CD4-positive, alpha-beta T cell treated with Interleukin-15 for 4 hours (primary cell): ENCODE measurements around the gene ADARB1.
"Not testable (repeated sequence)": the region's sequence is repeated elsewhere in the genome, so short reads cannot be mapped to it uniquely, and the experiment has no call there.

Source experiments
- DNase-seq: peaks from one replicate; pipeline ENCODE4 v3.0.0-alpha.2; 2020; ENCODE audit warnings: low spot score

The ADARB1 gene

DNA sequence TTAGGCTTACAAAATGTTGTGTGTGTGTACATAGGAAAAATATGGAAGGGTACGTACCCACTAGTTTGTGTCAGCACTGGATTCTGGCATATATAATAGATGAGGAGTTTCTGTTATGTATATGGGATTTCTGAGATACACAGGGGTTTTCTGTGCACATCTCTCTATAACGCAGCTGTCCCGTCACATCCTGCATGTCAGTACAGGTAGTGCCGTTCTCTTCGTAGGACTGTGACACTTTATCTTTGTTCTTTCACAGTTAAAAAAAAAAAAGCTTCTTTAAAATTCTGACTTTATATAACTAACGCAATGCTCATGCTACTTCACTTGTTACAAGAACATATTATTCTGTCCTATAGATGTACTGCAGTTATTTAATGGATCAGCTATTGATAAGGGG lies 42.9 kb downstream of the ADARB1 start:
- no peak for DNase-seq

DNA sequence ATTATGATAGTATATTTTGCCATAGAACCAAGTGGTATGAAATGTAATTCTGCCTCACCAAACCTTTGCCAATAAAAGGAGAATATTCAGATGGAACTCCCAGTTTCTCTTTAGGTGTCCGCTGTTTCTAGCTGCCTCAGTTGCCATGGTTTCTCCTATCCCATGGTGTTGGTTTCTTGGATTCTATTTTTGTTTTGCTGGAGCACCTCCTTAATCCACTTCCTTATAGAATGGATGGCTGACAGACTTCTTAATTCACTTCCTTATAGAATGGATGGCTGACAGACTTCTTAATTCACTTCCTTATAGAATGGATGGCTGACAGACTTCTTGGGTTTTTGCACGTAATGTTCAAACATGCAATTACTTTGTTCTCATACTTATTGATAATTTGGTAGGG lies 43.7 kb downstream of the ADARB1 start:
- DNase-seq = no peak

DNA sequence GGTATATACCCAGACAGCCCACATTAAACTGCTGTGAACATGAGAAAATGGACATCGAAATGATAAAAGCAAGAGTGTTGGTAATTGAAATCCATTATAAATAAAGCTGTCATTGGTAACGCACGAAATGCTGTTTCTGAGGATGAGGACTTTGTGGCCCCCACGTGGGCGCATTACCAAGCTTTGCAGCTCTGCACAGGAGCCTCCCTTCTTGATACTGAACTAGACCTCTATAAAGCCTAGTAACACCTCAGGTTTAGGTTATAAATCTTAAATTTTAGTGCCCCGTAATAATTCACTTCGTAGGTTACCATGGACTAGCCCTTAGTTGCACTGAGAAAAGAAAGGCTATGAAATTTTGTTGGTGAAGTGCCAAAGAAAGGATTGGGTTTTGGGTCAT lies 45.4 kb downstream of the ADARB1 start:
- DNase-seq = no peak

DNA sequence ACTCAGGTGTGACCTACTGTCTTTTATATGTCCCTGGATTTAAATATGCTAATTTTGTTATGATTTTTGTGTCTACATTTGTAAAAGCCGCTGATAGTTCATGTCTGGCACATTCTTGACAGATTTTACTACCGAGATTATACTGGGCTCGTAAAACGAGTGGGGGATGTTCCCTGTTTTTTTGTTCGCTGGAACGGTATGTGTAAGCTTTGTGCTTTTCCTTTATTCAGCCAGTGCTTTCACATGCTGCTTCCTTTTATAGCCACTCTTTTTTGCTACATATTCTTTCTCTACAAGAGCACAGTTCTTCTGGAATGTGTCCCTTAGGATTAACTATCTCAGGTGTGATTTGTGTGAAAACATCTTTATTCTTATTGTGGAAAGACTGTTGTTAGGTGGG lies 46.6 kb downstream of the ADARB1 start:
- DNase-seq = no peak

DNA sequence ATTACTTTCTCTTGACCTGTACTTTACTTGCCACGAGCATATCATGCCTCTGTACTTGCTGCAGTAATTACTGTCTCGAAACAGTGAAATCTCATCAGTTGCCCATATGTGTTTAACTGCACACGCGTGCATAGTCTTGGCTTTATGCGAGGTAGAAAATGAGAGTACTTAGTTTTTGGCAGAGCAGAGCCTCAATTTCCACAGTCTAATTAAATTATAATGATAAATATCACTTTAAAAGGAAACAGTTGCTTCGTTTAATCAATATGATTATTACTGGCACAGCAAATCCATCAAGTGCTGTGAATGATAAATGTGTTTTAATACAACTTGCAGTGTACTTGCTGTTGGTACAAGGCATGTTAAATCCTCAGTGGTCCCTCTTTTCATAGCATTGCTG lies 47.6 kb downstream of the ADARB1 start:
- DNase-seq = no peak

DNA sequence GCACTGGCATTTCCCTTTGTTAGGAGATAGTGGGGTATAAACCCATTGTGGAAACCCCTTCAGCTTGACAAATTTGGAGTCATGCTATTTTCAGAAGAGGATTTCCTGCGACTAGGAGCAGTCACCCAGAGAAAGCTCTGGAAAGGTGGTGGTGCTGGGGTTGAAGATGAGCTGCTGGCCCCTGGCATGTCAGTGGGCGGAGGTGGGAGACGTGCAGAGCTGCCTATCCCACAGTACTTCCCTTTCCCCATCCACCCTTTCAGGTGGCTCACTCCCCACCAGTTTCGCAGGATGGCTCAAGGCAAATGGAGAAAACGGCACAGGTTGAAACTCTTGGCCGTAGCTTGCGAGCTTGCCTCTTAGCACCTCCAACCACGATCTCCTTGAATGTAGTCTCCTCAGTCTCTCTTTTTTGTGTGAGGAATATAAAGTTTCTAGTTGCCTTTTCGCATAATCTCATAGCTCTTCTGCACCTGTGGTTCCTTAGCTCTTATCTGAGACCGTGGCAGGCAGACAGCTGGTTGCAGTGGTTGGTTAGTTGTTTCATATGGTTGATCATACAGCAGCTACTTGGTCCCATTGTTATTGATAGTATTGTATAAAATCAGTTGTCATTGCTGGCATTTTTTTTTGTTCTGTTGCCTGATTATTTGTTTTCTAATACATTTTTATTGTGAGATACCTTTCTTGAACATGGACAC lies 48.2 kb downstream of the ADARB1 start:
- DNase-seq = no peak

DNA sequence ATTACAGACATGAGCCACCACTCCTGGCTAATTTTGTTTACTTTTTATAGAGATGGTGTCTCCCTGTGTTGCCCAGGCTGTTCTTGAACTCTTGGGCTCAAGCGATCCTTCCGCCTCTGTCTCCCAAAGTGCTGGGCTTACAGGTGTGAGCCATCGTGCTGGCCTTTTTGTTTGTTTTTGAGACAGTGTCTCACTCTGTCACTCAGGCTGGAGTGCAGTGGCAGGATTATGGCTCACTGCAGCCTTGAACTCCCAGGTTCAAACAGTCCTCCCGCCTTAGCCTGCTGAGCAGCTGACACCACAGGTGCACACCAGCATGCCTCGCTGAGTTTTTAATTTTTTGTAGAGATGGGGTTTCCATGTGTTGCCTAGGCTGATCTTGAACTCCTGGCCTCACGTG lies 49.1 kb downstream of the ADARB1 start:
- DNase-seq = no peak

DNA sequence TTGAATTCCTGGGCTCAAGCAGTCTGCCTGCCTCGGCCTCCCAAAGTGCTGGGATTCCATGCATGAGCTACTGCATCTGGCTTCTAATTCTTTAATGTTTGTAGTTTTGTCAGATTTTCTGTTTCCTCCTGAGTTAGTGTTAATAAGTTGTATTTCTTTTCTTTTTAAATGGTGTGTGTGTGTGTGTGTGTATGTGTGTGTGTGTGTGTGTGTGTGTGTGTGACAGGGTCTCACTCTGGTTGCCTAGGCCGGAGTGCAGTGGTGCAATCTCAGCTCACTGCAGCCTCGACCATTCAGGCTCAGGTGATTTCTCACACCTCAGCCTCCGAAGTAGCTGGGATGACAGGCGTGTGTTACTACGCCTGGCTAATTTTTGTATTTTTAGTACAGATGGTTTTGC lies 50.2 kb downstream of the ADARB1 start:
- no peak for DNase-seq

DNA sequence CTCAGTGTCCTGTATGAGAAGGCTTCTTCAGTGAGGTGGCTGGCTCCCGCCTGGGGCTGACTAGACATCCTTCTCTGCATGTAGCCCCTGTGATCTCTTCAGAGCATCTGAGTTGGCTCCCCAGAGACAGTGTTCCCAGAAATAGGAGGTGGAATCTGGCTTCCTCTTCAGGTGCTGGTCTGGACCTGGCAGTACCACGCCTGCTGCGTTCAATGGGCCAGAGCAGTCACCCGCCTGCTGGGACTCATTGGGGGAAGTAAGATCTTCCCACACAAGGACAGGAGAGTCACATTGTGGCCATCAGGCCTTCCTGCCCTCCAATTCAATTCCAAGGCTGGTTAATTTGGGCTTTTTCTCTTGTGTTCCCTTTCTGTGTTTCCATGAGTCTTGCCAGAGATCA lies 51.0 kb downstream of the ADARB1 start:
- no peak for DNase-seq

DNA sequence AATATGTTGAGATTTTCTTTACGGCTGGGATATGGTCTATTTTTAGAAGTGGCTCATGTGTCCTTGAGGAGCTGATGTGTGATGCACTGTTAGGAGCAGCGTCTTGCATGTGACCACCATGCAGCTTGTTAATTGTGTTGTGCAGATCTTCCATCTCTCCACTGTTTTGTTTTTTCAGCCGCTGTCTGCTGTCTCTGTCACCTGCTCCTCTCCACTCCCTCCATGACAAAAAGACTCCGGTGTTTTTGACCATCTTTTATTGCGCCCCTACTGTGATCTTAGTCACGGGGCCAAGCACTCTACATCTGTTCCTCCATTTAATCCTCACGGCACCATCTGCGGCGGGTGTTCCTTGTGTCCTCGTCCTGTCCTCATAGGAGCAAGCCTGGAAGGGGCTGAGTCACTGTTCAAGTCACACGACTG lies 51.8 kb downstream of the ADARB1 start:
- DNase-seq = no peak

DNA sequence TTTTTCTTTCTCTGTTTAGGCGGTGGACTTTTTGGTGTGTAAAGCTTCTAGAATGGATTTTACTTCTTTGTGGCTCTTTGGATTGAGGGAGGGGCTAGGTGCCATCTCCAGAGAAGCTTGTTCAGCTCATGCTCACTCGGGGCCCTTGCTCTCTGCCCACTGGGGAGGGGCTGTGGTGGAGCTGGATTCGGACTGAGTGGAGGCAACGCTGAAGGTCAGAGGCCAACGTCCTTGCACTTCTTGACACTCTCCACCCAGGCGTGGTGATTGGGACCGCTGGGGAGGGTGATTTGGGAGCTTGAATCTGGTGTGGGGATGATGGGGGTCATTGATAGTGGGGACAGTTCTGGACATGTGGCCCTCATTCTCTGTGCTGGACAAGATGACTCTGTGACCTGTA lies 52.6 kb downstream of the ADARB1 start:
- no peak for DNase-seq

DNA sequence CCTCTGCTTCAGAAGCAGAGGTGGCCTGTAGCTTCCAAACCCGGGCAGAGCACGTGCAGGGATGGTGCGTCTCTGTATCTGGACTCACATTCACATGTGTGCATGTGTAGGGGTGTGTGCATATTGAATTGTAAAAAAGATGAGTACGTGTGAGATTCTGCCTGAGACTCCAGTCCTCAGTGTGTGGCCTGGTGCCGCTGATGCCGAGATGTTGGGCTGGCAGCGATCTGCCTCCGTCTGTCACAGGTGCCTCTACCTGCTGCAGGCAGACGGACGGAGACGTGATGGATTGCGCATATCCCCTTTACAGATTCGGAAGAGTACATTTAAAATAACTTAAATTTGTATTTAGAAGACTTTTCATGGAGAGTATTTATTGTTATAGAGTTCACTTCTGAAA lies 53.6 kb downstream of the ADARB1 start:
- DNase-seq = no peak

DNA sequence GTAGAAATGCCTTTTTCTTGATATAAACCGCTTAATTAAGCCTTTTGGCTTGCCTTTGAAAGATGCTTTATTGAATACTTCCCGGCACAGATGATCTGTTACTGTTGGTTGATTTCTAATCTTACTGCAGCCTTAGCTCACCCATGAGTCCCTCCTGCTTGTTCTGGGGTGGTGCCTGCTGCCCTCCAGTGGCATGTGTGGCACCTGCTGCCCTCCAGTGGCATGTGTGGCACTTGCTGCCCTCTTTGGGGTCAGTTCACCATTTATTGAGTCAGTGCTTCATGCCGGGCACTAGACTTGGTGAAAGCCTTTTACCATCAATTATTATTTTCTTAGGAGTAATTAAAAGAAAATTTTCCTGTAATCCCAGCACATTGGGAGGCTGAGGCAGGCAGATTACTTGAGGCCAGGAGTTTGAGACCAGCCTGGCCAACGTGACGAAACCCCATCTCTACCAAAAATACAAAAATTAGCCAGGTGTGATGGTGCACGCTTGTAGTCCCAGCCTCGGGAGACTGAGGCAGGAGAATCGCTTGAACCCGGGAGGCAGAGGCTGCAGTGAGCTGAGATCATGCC lies 54.3 kb downstream of the ADARB1 start:
- peak; percentile 84 for DNase-seq

DNA sequence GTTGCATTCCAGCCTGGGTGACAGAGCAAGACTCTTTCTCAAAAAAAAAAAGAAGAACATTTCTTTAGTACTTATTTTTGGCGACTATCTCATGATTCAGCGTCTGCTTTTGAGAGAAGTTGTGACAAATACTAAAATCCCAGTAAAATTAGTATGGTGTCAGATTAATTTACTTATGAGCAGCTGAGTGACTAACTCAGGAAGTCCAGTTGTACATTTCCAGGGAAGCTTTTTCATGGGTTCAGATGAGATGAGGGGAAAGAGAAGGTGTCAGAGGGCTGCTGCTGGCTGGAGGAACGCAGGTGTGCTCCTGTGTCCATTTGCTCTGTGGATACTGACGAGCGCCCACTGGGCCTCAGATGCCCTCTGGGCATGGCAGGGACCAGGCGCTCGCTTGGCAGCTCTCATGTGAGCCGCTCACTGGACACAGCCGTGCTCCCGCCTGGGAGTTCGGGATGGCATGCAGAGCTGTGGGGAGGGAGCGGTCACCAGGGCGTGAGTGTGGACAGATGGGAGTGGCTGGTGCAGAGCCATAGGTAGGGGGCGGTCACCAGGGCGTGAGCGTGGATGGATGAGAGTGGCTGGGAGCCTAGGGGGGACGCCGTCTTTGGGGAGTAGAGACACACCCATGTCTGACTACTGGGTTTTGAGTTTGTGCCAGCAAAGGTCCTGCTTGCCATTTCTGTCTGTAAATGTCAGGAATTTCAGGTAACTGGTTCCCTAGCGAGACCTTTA lies 55.0 kb downstream of the ADARB1 start:
- DNase-seq = no peak

DNA sequence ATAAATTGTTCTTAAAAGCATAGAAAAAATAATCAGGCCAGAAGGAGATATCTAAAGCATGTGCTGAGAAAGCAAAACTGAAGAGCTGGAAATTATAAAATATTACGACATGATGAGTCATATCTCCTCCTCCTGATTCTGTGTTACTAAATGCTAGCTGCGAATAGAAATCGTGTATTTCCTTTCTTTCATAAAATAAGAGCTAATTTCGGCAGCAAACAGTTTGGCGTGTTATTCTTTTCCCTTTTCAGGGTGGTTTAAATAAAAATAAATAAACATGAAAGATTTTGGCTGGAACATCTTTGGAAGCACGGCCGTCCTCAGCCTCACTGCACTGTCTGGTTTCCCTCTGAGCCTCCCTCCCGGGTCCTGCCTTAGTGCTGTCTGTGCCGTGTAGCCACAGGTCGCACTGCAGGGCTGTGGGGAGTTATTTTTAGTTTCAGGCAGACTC lies 56.0 kb downstream of the ADARB1 start:
- no peak for DNase-seq

DNA sequence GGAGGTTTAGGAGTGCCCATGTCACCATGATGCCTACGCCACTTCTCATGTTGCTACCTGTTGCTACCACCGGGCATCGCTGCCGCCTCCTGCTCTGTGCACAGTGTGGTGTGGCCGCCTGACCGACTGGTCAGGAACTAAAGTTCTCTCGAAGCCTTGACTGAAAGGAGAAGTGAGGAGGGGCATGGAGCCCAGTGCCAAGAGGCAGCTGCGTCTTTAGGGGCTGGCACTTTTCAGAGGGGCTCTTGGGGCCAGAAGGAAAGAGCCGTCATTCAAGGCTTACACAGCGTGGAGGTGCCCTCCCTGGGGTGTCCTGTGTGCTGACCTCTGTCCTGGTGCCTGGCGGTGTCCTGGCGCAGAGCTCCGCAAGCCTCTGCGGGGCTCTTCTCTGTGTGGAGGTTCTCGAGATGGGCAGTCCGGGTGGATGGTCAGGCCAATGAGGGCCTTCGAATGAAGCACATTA lies 57.2 kb downstream of the ADARB1 start:
- DNase-seq = no peak

DNA sequence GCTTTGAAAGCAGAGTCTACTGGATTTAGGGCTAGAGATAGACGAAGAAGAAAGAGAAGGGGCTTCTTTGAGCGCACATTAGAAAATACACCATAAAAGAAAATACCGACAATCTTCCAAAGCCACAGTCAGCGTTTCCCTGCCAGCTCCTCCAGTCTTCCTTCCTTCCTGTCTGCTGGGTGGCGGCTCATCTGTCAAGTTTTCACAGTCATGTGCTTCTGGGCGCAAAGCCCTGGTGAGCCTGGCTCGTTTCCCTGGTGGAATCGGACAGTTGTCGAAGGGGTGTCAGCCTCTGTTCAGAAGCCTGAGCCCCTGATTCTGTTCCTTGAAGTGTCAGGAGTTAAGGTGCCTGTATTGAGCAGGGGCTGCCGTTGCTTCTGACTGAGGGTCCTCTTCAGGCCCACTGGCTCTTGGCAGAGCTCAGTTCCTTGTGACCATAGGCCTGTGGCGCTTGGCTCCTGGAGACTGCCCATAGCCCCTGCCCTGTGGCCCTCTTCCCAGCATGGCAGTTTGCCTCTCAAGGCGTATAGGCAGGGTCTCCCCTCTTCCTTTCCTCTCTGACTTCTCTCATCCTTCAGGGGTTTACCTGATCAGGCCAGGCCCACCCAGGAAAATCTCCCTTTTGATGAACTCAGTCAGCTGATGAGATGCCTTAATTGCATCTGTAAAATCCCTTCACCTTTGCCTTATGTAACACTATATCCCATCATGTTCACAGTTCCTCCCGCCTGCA lies 58.6 kb downstream of the ADARB1 start:
- DNase-seq = no peak

DNA sequence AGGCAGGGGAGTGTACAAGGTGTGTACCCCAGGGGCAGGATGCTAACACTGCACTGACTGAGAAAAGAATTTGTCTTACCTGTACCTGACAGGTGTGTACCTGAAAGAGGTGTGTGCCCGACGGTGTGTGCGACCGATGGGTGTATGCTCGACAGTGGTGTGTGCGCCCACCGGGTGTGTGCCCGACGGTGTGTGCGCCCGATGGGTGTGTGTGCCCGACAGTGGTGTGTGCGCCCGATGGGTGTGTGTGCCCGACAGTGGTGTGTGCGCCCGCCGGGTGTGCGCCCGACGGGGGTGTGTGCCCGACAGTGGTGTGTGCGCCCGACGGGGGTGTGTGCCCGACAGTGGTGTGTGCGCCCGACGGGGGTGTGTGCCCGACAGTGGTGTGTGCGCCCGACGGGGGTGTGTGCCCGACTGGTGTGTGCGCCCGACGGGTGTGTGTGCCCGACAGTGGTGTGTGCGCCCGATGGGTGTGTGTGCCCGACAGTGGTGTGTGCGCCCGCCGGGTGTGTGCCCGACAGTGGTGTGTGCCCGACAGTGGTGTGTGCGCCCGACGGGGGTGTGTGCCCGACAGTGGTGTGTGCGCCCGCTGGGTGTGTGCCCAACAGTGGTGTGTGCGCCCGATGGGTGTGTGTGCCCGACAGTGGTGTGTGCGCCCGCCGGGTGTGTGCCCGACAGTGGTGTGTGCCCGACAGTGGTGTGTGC lies 59.3 kb downstream of the ADARB1 start:
- not testable (repeated sequence) for DNase-seq

DNA sequence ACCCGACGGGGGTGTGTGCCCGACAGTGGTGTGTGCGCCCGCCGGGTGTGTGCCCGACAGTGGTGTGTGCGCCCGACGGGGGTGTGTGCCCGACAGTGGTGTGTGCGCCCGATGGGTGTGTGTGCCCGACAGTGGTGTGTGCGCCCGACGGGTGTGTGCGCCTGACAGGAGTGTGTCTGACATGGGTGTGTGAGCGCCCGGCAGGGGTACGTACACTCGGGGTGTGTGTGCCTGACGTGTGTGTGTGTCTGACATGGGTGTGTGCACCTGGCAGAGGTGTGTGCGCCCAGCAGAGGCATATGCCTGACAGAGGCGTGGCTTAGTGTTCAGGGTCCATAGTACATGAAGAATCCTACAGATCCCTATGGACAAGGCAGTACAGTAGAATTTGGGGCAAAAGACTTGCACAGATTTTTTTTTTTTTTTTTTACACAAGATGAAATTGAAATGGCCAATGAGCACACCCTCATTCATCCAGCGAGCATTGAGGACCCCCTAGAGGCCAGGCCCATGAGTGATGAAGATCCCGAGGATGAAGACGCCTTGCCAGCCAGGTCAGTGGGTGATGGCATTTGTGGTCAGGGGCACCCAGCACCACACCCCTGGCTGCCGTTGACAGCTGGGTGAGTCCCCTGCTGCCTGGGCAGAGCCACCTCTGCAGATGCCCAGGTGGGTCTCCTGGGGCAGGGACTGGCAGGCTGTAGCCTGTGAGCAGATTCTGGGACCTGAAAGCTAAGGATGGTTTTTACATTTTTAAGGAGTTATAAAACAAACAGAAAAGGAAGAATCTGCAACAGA lies 60.1 kb downstream of the ADARB1 start:
- no peak for DNase-seq

DNA sequence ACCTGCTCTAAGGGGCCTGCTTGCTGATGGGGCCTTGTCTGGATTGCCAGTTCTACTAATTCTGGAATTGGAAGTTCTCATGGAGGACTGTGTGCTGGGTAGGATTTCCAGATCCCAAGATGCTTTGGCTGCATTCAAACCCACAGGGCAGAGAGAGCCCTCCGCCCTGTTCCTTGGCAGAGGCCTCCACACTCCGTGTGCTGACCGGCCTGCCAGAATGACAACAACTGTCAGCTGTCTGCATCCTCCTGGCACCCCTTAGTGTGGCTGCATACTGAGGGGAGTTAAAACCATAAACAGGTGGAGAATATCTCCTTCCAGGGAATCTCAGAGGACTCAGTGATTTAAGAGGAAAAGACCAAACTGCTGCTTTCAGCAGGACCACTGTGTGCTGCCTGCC lies 60.7 kb downstream of the ADARB1 start:
- DNase-seq = no peak

DNA sequence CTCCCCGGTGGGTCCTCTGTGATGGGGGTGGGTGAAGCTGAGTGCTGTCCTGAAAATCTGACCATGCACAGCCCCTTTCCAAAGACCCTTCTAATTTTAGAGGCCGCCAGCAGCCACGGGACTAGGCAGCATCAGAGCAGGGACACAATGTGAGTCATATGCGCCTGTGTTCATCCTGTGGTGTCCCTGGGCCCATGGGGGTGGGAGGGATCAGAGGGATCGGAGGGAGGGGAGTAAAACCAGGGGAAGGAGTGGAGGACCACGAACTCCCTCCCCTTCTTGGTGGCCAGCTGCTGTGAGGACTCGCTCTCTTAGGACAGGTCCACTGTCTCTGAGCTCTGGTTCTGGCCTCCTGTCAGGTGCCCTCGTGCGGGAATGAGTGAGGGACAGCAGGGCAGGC lies 61.5 kb downstream of the ADARB1 start:
- no peak for DNase-seq
